Neutrophil (primary cell): ENCODE results near the gene ARHGEF3.

Experiments used
- H3K27ac ChIP-seq: fragments of 200-600 bp; sonication (generic); 2 replicates; pipeline ENCODE4 v1.5.1; 2016; ENCODE audit warnings: mild to moderate bottlenecking, moderate library complexity
- H3K27me3 ChIP-seq: fragments of 200-600 bp; sonication (generic); 2 replicates; pipeline ENCODE4 v1.6.0; 2016; ENCODE audit warnings: mild to moderate bottlenecking
- H3K36me3 ChIP-seq: fragments of 200-600 bp; sonication (generic); 2 replicates; pipeline ENCODE4 v1.5.1; 2017
- H3K4me1 ChIP-seq, 2 experiments: fragments of 200-600 bp in 1 of 2; sonication (generic) in 1 of 2; 1 replicate in 1 of 2; 2 replicates in 1 of 2; pipeline versions ENCODE4 v1.5.1 to v1.6.1; 2013 to 2016; ENCODE audit warnings: low read depth in 1 of 2, low read length in 1 of 2, mild to moderate bottlenecking in 1 of 2, moderate library complexity in 1 of 2; ENCODE audit not compliant: control insufficient read depth in 1 of 2, insufficient read depth in 1 of 2
- H3K4me3 ChIP-seq, 2 experiments: fragments of 200-600 bp in 1 of 2; sonication (generic) in 1 of 2; 1 replicate in 1 of 2; 2 replicates in 1 of 2; pipeline ENCODE4 v1.5.1; 2013 to 2016; ENCODE audit warnings: low read depth in 1 of 2, low read length in 1 of 2, mild to moderate bottlenecking in 1 of 2, moderate library complexity in 1 of 2
- H3K9me3 ChIP-seq: fragments of 200-600 bp; sonication (generic); 2 replicates; pipeline ENCODE4 v1.5.1; 2016
- TF ChIP-seq, protein P1 (sequence below): fragments of 200-600 bp; sonication (generic); IDR thresholded peaks from 2 replicates; pipeline ENCODE4 v1.5.1; 2016; ENCODE audit warnings: antibody characterized with exemption

The ARHGEF3 gene

DNA sequence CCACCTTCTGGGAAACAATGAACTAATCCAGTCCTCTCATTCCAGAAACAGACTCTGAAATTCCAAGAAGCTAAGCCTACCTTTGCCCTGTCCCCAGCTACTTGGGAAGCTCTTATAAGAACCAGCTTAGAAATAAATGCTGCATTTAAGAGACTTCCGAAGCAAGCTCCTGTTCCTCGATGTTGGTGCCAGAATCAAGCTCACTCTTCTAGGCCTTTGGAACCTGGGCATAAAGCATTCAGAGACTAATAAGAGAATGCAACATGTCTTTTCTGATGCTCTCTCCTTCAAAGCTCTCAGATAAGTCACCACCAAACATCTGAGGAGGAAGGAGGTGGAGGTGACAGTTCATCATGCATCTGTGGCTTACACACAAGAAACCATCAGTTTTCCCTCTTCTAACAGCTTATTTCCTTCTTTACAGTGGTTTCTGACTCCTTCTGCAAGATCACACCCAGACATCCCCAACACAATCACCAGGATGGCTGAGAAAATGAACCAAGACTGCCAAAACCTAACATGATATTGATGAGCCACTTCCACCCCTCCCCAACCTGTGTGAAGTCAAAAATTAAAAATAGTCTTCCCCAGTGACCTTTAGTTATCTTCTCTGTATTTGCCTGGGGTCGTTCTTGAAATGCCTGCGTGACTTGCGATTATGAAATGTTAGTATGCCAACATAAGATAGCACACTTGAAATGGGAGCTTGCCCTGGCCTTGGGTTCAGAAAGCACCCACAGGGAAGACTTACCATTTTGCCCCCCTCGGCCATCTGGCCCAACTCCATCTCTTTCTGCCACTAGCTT is 11.5 kb downstream of the ARHGEF3 start:
- Histone ChIP-seq H3K9me3 (no peaks in the 10 kb centered on the region), H3K4me3 (no peak overlapping the region), H3K27ac (no peak overlapping the region), H3K27me3 (no peaks in the 10 kb centered on the region), H3K4me1 (peaks cover 7 to 21% of the 10 kb centered on the region in 2 experiments), H3K36me3 (no peaks in the 10 kb centered on the region)
- TF ChIP-seq, protein P1, sequence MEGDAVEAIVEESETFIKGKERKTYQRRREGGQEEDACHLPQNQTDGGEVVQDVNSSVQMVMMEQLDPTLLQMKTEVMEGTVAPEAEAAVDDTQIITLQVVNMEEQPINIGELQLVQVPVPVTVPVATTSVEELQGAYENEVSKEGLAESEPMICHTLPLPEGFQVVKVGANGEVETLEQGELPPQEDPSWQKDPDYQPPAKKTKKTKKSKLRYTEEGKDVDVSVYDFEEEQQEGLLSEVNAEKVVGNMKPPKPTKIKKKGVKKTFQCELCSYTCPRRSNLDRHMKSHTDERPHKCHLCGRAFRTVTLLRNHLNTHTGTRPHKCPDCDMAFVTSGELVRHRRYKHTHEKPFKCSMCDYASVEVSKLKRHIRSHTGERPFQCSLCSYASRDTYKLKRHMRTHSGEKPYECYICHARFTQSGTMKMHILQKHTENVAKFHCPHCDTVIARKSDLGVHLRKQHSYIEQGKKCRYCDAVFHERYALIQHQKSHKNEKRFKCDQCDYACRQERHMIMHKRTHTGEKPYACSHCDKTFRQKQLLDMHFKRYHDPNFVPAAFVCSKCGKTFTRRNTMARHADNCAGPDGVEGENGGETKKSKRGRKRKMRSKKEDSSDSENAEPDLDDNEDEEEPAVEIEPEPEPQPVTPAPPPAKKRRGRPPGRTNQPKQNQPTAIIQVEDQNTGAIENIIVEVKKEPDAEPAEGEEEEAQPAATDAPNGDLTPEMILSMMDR = no peak

DNA sequence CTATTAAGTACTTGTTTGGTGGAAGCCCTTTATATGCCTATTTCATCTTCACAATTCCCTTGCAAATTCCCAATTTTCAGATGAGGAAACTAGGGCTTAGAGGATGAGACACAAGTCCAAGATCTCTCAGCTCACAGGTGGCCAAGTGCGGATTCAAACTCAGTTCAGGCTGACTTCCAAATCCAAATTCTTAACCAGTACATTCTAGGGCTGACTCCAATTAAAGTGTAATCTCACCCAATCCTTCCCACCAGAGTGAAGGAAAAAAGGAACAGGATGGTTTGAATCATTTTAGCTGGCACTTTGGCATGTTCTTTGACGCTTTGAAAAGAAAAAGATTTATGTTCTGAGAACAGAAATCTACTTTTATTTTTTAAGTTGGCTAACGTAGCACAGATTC is 12.7 kb downstream of the ARHGEF3 start:
- Histone ChIP-seq H3K27me3 (no peaks in the 10 kb centered on the region), H3K4me1 (peaks cover 16 to 32% of the 10 kb centered on the region in 2 experiments), H3K36me3 (no peaks in the 10 kb centered on the region), H3K9me3 (no peaks in the 10 kb centered on the region), H3K27ac (no peak overlapping the region), H3K4me3 (no peak overlapping the region)
- TF ChIP-seq, protein P1 = no peak

DNA sequence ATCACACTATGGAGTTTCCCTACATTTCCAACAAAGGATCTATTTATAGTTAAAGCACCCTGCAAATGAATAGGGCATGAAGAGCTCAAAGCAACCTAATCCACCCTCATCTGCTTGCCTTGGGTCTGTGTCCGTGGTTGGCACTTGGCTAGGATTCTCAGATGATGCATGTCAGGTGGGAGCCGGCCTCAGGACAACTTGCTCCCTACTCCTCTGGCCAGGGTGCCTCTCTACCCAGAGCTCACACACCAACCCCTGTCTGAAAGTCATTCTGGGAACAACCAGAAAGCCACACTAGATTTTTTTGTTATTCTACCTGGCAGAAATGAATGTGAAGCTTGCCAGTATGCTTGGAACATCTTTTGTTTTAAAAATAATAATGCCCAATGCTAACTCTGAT is 13.2 kb downstream of the ARHGEF3 start:
- Histone ChIP-seq H3K27me3 (no peaks in the 10 kb centered on the region), H3K4me3 (no peak overlapping the region), H3K36me3 (no peaks in the 10 kb centered on the region), H3K9me3 (no peaks in the 10 kb centered on the region), H3K27ac (no peak overlapping the region), H3K4me1 (peaks cover 21 to 38% of the 10 kb centered on the region in 2 experiments)
- TF ChIP-seq, protein P1 = no peak

DNA sequence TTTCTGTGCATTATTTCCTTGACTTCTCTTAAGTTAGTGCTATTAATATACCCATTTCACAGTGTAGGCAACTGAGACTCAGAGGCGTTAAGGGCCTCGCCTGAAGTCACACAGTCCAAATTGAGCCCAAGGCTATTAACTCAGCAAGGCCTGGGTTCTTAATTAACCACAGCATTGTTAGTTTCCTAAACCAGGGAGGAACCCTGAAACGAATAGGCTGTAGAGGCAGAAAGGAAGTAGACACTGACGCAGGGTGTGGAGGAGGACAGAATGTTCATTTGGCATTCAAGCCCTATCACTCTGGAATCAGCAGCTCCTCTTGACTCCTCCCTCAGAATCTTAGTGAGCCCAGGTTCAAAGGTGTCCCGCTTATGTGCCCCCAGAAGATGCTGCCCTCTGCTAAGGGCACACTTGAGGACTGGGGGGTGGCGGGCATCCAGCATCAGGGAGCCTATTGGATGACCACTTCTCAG is 13.9 kb downstream of the ARHGEF3 start:
- Histone ChIP-seq H3K27ac (no peak overlapping the region), H3K9me3 (no peaks in the 10 kb centered on the region), H3K27me3 (no peaks in the 10 kb centered on the region), H3K4me3 (no peak overlapping the region), H3K36me3 (no peaks in the 10 kb centered on the region), H3K4me1 (peaks cover 28 to 45% of the 10 kb centered on the region in 2 experiments)
- TF ChIP-seq, protein P1 = no peak

DNA sequence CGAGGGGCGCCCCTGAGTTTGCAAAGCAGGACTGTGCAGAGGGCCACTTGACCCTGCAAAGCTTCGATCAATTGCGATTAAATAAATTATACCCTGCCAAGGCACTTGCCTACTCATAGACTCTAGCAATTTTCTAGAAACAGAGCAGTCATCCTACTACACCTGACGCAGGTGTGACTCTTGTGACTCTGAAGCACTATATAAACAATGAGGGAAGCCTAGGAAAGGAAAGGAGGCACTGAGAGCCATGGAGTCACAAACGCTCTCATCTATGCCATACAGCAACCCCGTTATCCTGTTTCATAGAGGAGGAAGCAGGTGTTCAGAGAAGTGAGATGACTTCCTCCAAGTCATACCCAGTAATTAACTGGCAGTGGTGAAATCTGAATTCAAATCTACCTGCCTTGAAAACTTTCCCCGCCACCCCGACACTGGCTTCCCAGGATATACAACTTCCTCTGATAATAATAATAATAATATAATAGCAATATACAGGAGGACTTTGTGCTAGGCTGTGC is 14.4 kb downstream of the ARHGEF3 start:
- Histone ChIP-seq H3K27me3 (no peaks in the 10 kb centered on the region), H3K27ac (peak overlapping the region; percentile 35), H3K4me1 (peaks cover 32 to 50% of the 10 kb centered on the region in 2 experiments), H3K4me3 (no peak overlapping the region), H3K9me3 (no peaks in the 10 kb centered on the region), H3K36me3 (no peaks in the 10 kb centered on the region)
- TF ChIP-seq, protein P1 = no peak
